IMR-90 (cell line): Measurements from ENCODE around the gene SMG1. TPM values are rescaled to one million over a fixed set of nuclear protein-coding genes. Genes with fewer than 3 reads are reported as not detected.
"Not testable (repeated sequence)": the region's sequence is repeated elsewhere in the genome, so short reads cannot be mapped to it uniquely, and the experiment has no call there.

Experiments
- ATAC-seq: fragments of 200-7000 bp; cut with Tn5 transposase; 2 replicates; pipeline ENCODE4 v1.9.1; 2020; ENCODE audit warnings: low read depth, mild to moderate bottlenecking, moderate library complexity
- BruUV-seq: library from RNA; stranded (reverse); fragments of 400-500 nt; replicated peaks from 2 replicates; lab custom pipeline; 2021; lab: Mats Ljungman, UMichigan
- CTCF ChIA-PET: fragments of 300-600 bp; formaldehyde crosslinking; extraction: SDS; loops from one replicate; lab custom pipeline; 2021; ENCODE audit warnings: antibody characterized with exemption; lab: Yijun Ruan, JAX
- POLR2A ChIA-PET: fragments of 300-600 bp; sonication (Branson Sonifier 250); formaldehyde crosslinking; loops from one replicate; lab custom pipeline; 2022; ENCODE audit warnings: antibody characterized with exemption; ENCODE audit not compliant: unreplicated experiment; lab: Charles Lee
- DNase-seq: peaks from one replicate; pipeline ENCODE4 v3.0.0; 2013
- H2AFZ ChIP-seq: replicated peaks from 2 replicates; pipeline ENCODE3; 2013; ENCODE audit warnings: low read length, mild to moderate bottlenecking; ENCODE audit not compliant: poor library complexity
- H2AK5ac ChIP-seq: 2 replicates; pipeline ENCODE4 v1.6.1; 2013; ENCODE audit warnings: low read depth, low read length, inconsistent platforms
- H2AK9ac ChIP-seq: replicated peaks from 2 replicates; pipeline ENCODE3; 2013; ENCODE audit warnings: mild to moderate bottlenecking, low read depth, low read length, moderate library complexity; ENCODE audit not compliant: poor library complexity
- H2BK120ac ChIP-seq: 2 replicates; pipeline ENCODE4 v1.6.1; 2013; ENCODE audit warnings: low read depth, low read length, inconsistent platforms
- H2BK15ac ChIP-seq: 3 replicates; pipeline ENCODE4 v1.6.1; 2013; ENCODE audit warnings: low read depth, low read length, inconsistent platforms
- H2BK20ac ChIP-seq: 2 replicates; pipeline ENCODE4 v1.6.1; 2013; ENCODE audit warnings: low read depth, mild to moderate bottlenecking, inconsistent platforms, low read length, moderate library complexity
- H2BK5ac ChIP-seq: 2 replicates; pipeline ENCODE4 v1.6.1; 2013; ENCODE audit warnings: mild to moderate bottlenecking, low read depth, low read length, inconsistent platforms; ENCODE audit not compliant: poor library complexity, severe bottlenecking
- H3K14ac ChIP-seq: replicated peaks from 2 replicates; pipeline ENCODE4 v1.6.1; 2013; ENCODE audit warnings: low read depth, low read length, inconsistent platforms
- H3K18ac ChIP-seq: 2 replicates; pipeline ENCODE4 v1.6.1; 2013; ENCODE audit warnings: low read depth, low read length, control low read depth
- H3K23ac ChIP-seq: 2 replicates; pipeline ENCODE4 v1.6.1; 2013; ENCODE audit warnings: low read depth, low read length, inconsistent platforms
- H3K27ac ChIP-seq: 2 replicates; pipeline ENCODE4 v1.5.1; 2013; ENCODE audit warnings: mild to moderate bottlenecking, control low read depth, low read length; ENCODE audit not compliant: insufficient read depth
- H3K27me3 ChIP-seq: 2 replicates; pipeline ENCODE4 v1.6.1; 2013; ENCODE audit warnings: low read length; ENCODE audit not compliant: control insufficient read depth, insufficient read depth
- H3K36me3 ChIP-seq: 2 replicates; pipeline ENCODE4 v1.6.1; 2013; ENCODE audit warnings: low read length, mixed read lengths; ENCODE audit not compliant: control insufficient read depth, insufficient read depth
- H3K4ac ChIP-seq: 2 replicates; pipeline ENCODE4 v1.6.1; 2013; ENCODE audit warnings: low read depth, low read length, inconsistent platforms
- H3K4me1 ChIP-seq: 2 replicates; pipeline ENCODE4 v1.6.1; 2013; ENCODE audit warnings: low read length, mixed read lengths; ENCODE audit not compliant: control insufficient read depth, insufficient read depth
- H3K4me2 ChIP-seq: 2 replicates; pipeline ENCODE4 v1.6.1; 2013; ENCODE audit warnings: low read depth, mild to moderate bottlenecking, control low read depth, low read length, moderate library complexity
- H3K4me3 ChIP-seq: 2 replicates; pipeline ENCODE4 v1.5.1; 2013; ENCODE audit warnings: low read depth, mild to moderate bottlenecking, control low read depth, low read length, moderate library complexity; ENCODE audit not compliant: insufficient read depth
- H3K56ac ChIP-seq: 2 replicates; pipeline ENCODE4 v1.6.1; 2013; ENCODE audit warnings: low read length, inconsistent platforms; ENCODE audit not compliant: insufficient read depth; ENCODE audit errors: extremely low read depth
- H3K79me1 ChIP-seq, 2 experiments: 2 replicates each; pipeline ENCODE4 v1.6.1; 2013; ENCODE audit warnings: low read length in 2 of 2, inconsistent platforms in 1 of 2, low read depth in 1 of 2
- H3K9ac ChIP-seq: 2 replicates; pipeline ENCODE4 v1.6.1; 2013; ENCODE audit warnings: low read depth, low read length, control low read depth
- H3K9me1 ChIP-seq: 2 replicates; pipeline ENCODE4 v1.6.1; 2013; ENCODE audit warnings: low read length, inconsistent platforms; ENCODE audit not compliant: insufficient read depth
- H3K9me3 ChIP-seq: 2 replicates; pipeline ENCODE4 v1.6.1; 2013; ENCODE audit warnings: low read length; ENCODE audit not compliant: control insufficient read depth, insufficient read depth
- H4K20me1 ChIP-seq: 2 replicates; pipeline ENCODE4 v1.6.1; 2013; ENCODE audit warnings: low read length, inconsistent platforms; ENCODE audit not compliant: insufficient read depth
- H4K5ac ChIP-seq: 2 replicates; pipeline ENCODE4 v1.6.1; 2013; ENCODE audit warnings: mild to moderate bottlenecking, low read depth, low read length, control low read depth
- H4K8ac ChIP-seq, 2 experiments: 2 replicates each; pipeline ENCODE4 v1.6.1; 2013; ENCODE audit warnings: low read depth in 2 of 2, low read length in 2 of 2, control low read depth in 1 of 2, inconsistent platforms in 1 of 2
- H4K91ac ChIP-seq: 2 replicates; pipeline ENCODE4 v1.6.1; 2013; ENCODE audit warnings: low read depth, low read length, inconsistent platforms; ENCODE audit not compliant: insufficient read depth
- MAFK ChIP-seq: IDR thresholded peaks from 2 replicates; pipeline ENCODE4 v1.6.1; 2012; ENCODE audit warnings: low read depth, low read length, improper control_type of control experiment
- WGBS, 2 experiments: methylation state at CpG; one replicate each; pipeline versions ENCODE4 v1.1.5 to v1.1.7; 2013; ENCODE audit warnings: missing lambda C conversion rate in 2 of 2; ENCODE audit not compliant: insufficient read length in 1 of 2; ENCODE audit errors: extremely low coverage in 2 of 2; 5-methylcytosine and 5-hydroxymethylcytosine counted together
- dilution Hi-C: fragments of 300-500 bp; cut with HindIII; formaldehyde crosslinking; loops from one replicate; pipeline ENCODE4 v1.14.3; 2018; ENCODE audit warnings: low sequenced_read_pairs; ENCODE audit not compliant: unreplicated experiment
- in situ Hi-C: fragments of 300-500 bp; cut with MboI; formaldehyde crosslinking; loops from 3 replicates; pipeline ENCODE4 v1.14.3; 2019; ENCODE audit warnings: low sequenced_read_pairs, inconsistent platforms, mixed read lengths
- intact Hi-C: fragments of 100-400 bp; cut with micrococcal nuclease; formaldehyde crosslinking; loops from 2 replicates; pipeline ENCODE4 v1.10.0; 2022
- polyA plus RNA-seq, 3 experiments: library from polyadenylated mRNA; depleted of rRNA; stranded (reverse); fragments of >200 nt; gene quantifications; 2 replicates each; pipeline ENCODE4 v1.2.3, GENCODE V29; 2012; ENCODE audit warnings: low replicate concordance in 1 of 3
- total RNA-seq: library from RNA; depleted of rRNA; stranded (reverse); fragments of >200 nt; gene quantifications from 2 replicates; pipeline ENCODE4 v1.2.3, GENCODE V29; 2012

SMG1 gene
- total and polyA plus RNA-seq, 2 of the 4 experiments (the other 2 are of a cell fraction) = 13.4 to 53.8 TPM

GRCh38 chr16:18876301-18876700 is 49.9 kb downstream of the SMG1 start:
- H3K36me3 ChIP-seq, H2AK9ac ChIP-seq, H4K5ac ChIP-seq, H3K79me1 ChIP-seq, H2BK15ac ChIP-seq, H2BK120ac ChIP-seq, H4K8ac ChIP-seq, H3K4me3 ChIP-seq, H2BK20ac ChIP-seq, H3K56ac ChIP-seq, H3K9me1 ChIP-seq, ATAC-seq, H3K4ac ChIP-seq, H4K20me1 ChIP-seq, BruUV-seq, CTCF ChIA-PET, H2AFZ ChIP-seq, H3K4me1 ChIP-seq, in situ Hi-C loops, H4K91ac ChIP-seq, H3K4me2 ChIP-seq, H3K14ac ChIP-seq, H3K23ac ChIP-seq, POLR2A ChIA-PET, H3K27ac ChIP-seq, H2BK5ac ChIP-seq, H3K9ac ChIP-seq, dilution Hi-C loops, H3K27me3 ChIP-seq, DNase-seq, H3K18ac ChIP-seq, H2AK5ac ChIP-seq, H3K9me3 ChIP-seq: not testable (repeated sequence)
- peak; percentile 69 for TF ChIP-seq MAFK
- intact Hi-C loops = loop anchor here (1.0 kb wide), 1 partner anchor 43 kb away; no protein-coding TSS in a partner anchor
- no CpG with 5 or more reads among the region's 5 CpGs for WGBS, 2 experiments

- H4K20me1 ChIP-seq = peaks cover 17% of the 10 kb centered on the region
- BruUV-seq, H2AFZ ChIP-seq: not testable (repeated sequence)
These were observed 57.0 kb downstream of the SMG1 start for GRCh38 chr16:18869043-18869771.

More at GRCh38 chr16:18869043-18869771, 57.0 kb downstream of the SMG1 start:
- H2BK15ac ChIP-seq, H2BK5ac ChIP-seq, H2BK120ac ChIP-seq, H3K56ac ChIP-seq, H3K14ac ChIP-seq, H3K4me1 ChIP-seq, H3K4me2 ChIP-seq, H2BK20ac ChIP-seq, H4K5ac ChIP-seq, POLR2A ChIA-PET, H3K9ac ChIP-seq, H3K9me3 ChIP-seq, H2AK9ac ChIP-seq, H3K4ac ChIP-seq, H4K8ac ChIP-seq, H3K23ac ChIP-seq, H3K9me1 ChIP-seq, H3K4me3 ChIP-seq, H3K27me3 ChIP-seq, H3K18ac ChIP-seq, H3K79me1 ChIP-seq, in situ Hi-C loops, dilution Hi-C loops, H2AK5ac ChIP-seq, CTCF ChIA-PET, intact Hi-C loops, ATAC-seq, H3K27ac ChIP-seq, DNase-seq, H4K91ac ChIP-seq: not testable (repeated sequence)
- WGBS, 2 experiments = no CpG with 5 or more reads among the region's 2 CpGs
- peaks cover 10% of the 10 kb centered on the region for H3K36me3 ChIP-seq
